HG02763 (cell line): ENCODE data around the gene ARHGEF28.

Experiments
- ATAC-seq: cut with Tn5 transposase; IDR thresholded peaks from one replicate; pipeline ENCODE4 v1.9.1; 2021; ENCODE audit warnings: mild to moderate bottlenecking, moderate library complexity; ENCODE audit not compliant: unreplicated experiment

ARHGEF28 gene

DNA sequence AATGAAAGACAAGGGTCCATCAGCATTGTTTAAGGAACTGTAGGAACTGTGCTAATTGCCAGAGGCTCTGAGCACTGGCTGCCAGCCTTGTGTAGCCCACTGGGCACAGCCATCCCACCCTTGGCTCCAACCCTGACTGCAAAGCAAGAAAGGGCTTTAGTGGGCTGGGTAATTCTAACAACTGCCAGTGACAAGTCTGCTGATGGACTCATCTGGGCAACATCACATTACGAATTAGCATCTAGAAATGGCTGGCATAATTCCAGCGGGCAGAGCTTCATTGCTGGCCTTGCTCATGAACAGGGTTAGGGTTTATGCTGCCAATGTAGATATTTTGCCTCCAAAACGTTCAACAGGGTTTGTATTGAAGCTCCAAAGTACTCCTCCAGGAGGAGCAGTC lies 326.9 kb downstream of the ARHGEF28 start:
- no peak for ATAC-seq

DNA sequence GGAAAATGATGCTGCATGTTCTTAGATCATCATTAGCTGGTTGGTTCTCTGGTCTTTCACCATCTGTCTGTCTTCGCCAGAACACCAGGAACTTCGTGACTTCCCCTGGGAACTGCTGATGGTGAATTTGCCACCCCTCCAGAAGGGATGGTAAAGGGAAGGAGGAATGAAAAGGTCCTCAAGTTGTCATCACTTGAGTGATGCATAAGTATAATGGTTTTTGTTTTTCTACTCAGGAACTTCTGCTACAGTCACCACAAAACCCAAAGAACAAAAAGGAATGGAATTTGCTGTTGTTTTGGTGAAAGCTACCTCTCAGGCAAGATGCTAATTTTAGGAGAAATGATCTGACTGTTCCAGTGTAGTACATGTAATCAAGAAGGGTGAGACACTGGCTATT lies 328.4 kb downstream of the ARHGEF28 start:
- no peak for ATAC-seq

DNA sequence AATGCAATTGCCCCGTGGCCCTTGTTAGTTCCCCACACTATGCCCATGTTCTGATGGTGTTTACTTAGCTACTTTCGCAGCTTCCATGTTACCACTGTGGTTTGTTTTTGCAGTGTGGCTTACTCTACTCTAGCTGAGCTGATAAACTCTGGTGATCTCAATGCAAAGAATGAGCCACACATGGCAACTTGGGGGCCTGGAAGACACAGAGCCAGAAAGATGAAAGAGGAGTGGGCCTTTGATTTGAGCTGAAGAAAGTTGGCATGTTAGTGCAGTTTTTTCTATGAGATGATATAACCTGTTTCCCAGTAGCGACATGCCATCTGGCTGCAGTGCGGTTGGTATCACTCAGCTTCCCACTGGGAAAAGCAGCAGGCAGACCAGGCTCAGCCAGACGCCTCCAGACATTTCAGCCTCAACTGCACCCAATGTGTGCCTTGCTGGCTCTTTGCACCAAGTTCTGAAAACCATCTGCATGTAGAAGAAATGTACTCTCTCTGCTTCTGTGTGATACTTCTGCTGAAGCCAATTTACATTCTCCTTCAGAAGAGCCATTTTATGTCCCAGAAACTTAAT lies 329.4 kb downstream of the ARHGEF28 start:
- no peak for ATAC-seq

DNA sequence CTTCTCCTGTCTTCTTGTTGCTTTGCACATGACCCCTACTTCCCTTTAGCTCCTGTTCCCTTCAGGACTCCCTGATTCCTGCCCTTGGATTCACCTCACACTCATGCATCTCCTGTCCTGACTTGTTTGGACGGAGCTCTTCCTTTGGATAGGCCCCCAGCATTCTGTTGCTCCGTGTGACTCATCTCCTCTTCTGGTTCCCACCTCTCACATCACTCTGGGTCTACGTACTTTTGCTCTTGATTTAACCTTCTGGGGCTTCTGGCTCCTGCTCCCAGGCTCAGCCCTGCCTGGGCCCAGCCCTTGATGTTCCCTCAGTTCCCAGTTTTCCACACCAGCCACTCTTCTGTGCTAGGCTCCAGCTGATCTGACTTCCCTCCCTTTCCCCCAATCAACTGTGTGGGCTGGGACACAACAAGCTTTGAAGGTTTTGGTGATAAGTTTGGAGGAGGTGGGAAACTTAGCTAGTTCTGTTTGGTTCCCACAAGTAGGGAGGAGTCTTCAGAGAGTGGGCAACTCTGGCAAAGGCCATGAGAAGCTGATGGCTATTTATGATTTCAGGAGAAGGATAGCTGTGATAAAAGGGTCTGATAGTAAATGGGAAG lies 331.5 kb downstream of the ARHGEF28 start:
- ATAC-seq: no peak

DNA sequence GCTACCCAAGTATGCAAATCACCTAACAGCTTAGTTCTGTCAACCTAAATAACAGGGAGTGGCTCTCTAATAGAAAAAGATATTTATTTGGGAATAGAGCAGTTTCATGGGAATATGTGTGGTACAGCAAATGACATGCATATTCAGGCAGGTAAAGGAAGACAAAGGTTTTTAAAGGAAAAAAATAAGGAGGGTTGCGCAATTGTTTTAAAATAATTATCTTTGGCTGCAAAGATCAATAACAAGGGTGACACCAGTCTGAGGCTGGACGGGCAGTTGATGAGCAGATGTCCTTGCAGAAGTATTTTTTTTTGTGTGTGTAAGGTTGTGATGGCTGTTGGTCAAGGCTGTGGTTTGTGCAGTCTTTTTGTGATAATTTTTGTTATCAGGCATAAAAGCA lies 332.0 kb downstream of the ARHGEF28 start:
- no peak for ATAC-seq

DNA sequence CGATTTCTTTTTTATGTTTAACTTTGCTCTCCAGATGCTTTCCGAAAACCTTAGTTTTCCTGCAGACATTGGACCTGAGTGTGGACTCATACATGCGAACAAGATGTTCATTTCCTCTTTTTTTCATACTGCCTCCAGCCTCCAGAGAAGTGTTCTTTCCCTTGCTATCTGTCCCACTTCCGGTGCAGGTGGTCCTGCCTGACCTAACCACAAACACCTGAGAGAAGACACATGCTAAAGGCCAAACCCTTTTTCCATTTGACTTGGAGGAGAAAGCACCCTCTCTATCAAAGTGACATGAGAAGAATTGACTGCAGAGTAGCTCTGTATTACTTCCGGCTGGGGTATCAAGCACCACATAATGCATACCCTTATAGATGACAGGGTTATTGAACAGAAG lies 334.0 kb downstream of the ARHGEF28 start:
- ATAC-seq: no peak

DNA sequence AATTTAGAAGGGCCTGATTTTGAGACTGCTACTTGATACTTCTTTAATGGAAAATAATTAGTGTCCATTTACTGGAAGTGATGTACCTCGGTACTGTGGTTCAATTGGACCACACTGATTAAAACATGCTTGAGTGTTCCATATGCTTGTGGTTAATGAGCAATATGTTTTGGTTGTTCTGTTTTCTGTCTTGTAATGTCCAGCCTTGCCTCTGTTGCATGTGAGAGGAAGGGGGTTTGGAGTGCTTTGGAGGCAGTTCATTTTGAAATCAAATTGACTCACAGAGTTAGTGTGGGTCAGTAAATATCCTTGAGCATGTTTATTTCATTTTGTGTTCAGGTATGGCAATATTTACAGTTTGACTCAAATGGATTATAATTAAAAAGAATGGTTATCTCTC lies 334.4 kb downstream of the ARHGEF28 start:
- ATAC-seq: no peak

DNA sequence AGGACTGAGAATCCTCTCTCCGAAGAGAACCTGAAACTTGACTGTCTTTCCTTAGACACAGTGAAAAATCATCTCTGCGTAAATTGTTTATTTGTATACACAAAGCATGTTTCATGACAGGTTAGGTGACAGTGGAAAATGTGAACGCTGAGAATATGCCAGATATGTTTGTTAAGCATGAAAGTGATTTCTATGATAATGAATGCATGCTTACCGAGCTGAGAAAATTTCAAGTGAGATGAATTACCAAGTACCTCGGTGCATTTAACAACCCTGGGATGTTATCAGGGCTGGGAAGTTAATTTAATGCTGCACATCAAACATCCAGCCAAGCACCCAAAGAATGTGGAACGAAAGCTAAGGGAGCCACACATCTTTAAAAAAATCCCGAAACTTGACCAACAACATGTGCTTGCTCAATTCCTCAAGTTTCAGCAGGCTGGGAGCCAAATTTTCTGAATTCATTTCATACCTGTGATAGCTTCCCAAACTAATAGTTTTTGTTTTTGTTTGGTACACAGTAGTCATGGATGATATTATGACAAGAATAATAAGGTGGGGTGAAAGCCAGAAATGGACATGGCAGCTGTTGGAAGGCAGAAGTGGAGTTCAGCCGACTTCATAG lies 336.9 kb downstream of the ARHGEF28 start:
- ATAC-seq: no peak

DNA sequence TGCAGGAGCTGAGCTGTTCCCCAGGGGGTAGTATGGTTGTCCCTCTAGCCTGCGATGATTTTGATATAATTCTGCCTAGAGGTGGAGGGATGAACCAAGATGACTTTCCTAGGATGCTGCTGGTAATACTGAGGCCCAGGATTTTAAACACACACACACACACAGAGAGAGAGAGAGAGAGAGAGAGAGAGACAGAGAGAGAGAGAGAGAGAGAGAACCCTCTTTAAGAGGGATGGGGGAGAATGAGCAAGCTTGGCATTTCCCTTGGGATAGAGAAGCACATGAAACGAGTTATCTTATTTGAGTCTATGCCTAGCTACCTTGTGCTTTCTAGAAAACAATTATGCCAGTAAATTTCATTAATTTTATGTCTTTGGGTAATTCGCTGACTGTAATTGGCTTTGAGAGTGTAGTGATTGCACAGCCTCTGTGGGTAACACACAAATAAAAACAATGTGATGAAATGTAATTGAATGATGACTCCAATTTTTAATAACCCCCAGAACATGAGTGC lies 338.4 kb downstream of the ARHGEF28 start:
- ATAC-seq: no peak

DNA sequence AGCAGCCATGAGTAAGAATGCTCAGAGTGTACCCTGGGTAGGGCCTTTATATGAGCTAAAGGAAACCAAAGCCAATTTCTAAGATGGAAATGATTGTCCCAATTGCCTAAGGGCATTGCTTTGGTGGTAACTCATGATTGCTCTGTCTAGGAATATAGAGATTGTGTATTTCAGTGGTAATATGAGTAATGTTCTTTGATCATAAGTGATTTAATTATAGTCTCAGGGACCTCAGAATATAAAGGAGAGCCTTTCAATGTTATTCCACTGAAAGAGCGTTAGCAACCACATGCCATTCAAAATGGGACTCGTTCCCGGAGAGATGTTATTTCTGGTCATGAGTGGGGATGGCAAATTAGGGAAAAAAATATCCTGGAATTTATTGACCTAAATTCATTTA lies 340.5 kb downstream of the ARHGEF28 start:
- ATAC-seq: no peak

DNA sequence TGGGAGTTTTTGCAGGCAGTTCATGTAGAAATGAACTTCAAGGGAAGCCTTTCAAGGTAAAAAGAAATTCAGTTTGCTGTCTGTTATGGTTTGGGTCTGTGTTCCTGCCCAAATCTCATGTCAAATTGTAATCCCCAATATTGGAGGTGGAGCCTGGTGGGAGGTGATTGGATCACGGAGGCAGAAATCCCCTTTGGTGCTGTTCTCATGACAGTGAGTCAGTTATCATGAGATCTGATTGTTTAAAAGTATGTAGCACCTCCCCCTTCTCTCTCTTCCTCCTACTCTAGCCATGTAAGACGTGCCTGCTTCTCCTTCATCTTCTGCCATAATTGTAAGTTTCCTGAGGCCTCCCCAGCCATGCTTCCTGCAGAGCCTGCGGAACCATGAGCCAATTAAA lies 341.4 kb downstream of the ARHGEF28 start:
- no peak for ATAC-seq

DNA sequence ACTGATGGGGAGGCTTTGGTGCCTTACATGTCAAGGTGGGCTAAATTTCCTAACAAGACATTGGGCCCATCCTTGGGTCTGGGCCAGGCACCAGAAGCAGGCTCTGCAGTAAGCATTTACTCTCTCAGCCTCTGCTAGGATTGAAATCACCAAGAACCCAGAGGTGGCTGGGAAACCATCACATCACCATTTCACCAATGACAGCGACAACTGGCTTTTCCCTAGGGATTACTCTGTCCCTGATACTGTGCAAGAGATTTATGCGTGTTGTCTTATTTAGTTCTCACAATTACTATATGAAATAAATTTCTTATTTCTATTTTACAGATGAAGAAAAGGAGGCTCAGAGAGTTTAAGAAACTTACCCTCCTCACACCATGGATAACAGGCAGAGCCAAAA lies 342.2 kb downstream of the ARHGEF28 start:
- ATAC-seq: no peak

DNA sequence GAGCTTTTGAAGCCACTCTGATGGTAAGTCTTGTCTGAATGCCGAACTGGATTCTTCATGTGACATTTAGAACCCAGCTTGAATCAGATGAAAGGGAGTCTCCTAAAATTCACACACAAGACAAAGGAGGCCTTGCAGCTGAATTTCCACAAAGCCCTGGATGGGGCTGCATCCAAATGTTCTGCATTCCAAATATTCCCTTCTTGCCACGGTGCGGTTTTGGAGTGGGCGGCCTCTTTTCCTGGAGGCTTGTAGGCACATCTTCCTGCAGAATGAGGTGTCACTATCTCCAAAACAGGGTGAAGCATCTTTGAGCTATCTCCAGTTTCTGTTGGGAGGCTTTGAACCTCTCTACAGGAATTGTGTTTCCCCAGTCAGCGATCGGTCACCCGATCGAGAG lies 342.7 kb downstream of the ARHGEF28 start:
- no peak for ATAC-seq

DNA sequence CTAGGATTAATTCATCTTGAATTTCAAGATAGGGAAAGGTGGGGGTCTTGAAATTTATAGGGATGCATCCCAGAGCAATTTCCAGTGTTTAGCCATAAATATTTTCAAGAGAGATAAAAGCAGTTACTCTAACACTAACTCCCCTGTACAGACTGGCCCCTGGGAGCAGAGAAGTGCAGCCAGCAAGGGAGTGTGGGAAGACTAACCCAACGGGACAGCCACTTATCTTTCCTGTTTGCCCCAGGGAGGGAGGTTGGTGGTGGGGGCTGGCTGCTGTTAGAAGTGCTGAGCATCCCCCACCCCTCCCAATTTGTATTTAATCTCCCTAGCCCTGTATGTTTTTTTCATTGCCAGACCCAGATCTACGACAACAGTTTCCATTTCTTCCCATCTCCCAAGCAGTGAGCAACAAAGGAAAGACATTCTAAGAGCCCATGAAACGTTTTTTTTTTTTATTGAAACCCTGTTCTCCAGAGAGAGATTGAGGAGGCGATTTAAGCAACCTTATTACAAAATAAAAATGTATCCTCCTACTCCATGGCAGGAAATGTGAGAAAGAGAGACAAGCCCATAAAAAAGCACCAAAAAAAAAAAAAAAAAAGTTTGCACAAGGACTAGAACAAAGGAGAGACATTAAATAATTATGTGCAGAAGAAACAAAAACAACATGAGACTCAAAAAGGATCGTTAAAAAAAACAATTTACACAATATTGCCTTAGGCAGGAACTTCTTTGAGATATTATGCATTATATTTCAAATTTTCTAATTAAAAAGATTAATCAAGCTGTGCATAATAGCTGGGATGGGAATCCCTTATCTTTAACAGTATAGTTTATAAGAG lies 343.4 kb downstream of the ARHGEF28 start:
- ATAC-seq: no peak

DNA sequence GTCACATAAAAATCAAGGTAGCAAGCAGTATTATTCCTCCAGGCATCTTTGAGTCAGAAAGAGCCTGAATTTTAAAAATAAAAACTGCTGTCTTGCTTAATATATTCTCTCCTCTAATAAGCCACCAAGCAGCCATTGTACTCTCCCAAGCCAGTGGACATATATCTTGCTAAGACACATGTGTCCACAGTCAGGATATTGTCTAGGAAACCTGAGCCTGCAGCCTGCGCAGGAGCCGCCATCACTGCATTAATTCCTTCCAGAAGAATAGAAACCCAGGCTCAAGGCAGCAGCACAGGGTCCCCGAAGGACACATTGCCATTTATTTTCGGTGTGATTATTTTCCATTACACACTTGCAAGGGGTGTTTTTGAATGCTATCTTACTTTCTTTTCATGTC lies 345.3 kb downstream of the ARHGEF28 start:
- ATAC-seq: no peak

DNA sequence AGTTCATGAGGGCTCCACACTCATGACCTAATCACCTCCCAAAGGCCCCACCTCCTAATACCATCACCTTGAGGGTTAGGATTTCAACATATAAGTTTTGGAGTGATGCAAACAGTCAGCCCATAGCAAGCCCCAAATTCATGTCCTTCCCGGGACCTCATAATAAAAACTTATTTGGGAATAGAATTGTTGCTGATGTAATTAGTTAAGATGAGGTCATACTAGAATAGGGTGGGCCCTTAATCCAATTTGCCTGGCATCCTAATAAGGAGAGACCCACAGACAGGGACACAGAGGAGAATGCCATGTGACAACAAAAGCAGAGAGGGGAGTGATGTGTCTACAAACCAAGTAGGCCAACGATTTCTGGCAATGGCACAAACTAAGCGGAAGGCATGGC lies 347.1 kb downstream of the ARHGEF28 start:
- ATAC-seq: no peak

DNA sequence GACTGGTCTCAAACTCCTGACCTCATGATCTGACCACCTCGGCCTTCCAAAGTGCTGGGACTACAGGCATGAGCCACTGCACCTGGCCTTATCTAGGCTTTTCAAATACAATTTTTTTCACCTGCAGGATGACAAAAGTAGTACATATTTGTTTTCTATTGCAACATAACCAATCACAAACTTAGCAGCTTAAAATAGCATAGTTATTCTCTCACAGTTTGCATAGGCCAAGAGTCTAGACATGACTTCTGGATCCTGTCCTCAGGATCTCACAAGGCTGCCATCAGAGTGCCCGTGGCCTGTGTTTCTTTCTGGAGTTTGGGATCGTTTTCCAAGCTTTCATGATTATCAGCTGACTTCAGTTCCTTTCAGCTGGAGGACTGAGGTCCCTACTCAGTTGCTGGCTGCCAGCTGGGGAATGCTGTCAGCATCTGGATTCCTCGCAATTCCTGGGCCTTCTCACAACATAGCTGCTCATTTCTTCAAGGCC lies 348.9 kb downstream of the ARHGEF28 start:
- ATAC-seq: no peak

DNA sequence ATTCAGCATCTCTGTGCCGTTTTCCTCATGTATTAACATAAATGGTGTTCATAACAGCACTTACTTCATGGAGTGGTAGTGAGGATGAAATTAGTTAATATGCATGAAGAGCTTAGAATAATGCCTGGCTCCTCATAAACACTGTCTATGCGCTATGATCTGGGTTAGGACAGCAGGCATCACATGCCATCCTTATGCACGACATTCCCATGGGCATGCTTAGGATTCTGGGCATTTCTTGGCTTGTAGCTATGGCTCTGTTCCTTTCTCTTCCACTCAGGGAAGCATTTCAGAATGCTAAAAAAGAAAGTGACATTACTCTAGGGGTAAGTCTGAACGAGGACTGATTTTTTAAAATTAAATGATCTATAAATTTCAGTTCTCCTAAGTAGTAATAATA lies 349.8 kb downstream of the ARHGEF28 start:
- no peak for ATAC-seq

DNA sequence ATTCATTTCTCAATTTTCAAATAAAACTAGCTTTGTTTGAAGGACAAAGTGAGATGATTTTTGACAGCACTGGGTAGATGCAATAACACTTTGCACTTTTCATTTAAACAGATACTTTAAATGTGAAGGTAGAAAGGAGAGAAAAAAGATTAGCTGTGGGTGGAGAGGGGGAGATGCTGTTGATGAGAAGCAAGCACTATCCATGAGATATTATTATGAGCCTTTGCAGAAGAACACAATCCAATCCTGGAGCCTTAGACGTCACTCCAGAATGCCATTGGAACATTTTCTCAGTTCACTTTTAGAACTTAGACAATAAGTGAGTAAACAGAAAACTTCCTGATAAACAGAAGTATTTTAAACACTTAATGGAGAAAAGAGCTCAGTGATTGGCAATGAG lies 351.1 kb downstream of the ARHGEF28 start:
- no peak for ATAC-seq

DNA sequence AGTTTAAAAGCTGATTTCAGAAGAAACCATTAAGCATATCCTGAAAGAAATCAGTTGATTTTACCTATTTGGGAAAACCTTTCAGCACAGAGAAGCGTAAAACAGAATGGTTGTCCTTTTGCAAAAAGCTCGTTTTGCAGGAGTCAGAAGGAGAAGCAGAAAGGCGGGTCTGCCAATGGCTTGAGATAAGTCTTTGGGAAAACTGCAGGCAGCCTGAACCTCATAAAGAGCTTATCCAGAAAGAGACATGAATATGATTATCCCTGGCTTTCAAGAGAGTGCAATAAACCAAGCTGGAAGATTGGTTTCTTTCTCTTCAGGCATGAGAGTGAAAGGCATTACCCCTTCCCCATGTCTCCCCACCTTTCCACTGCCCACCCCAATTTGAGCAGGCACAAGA lies 353.3 kb downstream of the ARHGEF28 start:
- no peak for ATAC-seq

DNA sequence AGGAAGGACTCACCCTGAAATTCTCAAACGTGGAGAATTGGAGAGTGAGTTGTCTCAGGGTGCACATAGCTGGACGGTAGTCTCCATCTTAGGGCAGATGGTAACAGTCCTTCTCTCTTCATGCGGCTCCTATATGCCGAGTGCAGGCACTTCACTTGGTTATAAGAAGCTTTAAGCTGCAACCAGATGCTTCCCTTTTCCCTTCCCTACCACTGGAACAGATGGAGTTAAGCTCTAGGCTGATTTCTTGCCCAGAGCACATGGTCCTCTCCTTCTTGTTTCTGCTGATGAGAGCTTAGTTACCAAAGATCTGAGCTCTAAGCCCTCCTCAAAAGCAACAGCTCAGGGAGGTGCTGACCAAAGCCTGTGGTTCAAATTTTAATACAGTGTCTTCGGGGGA lies 355.7 kb downstream of the ARHGEF28 start:
- no peak for ATAC-seq

DNA sequence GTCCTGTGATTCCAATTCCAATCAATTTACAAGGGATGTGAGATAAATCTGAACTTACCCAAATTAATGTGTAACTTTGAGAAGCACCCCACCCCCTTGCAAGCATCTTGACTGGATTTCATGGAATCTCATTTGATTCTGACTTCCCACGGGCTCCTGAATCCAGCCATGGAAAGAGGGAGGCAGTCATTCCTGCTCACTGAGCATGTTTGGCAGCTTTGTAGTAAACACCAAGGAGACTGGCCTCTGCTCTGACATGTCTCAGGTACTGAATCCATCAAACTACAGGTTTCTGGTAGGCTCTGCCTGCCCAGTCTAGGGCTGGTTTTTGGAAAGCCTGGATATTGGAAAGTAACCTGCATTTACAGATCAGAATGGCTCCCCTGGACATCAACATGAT lies 357.6 kb downstream of the ARHGEF28 start:
- no peak for ATAC-seq
